GM19193 (cell line): Measurements from ENCODE around the gene TENM4.

ENCODE experiments used
- POLR2A ChIP-seq: IDR thresholded peaks from 4 replicates; pipeline ENCODE4 v1.6.1; 2011; ENCODE audit not compliant: insufficient read depth, insufficient read length; ENCODE audit errors: extremely low read depth

Gene TENM4

GRCh38 chr11:79070518-79070917 lies 370.3 kb downstream of the TENM4 start:
- TF ChIP-seq POLR2A: no peak

- TF ChIP-seq POLR2A: no peak
Observed at GRCh38 chr11:79069504-79069903, 371.3 kb downstream of the TENM4 start.

- TF ChIP-seq POLR2A: no peak
Observed at GRCh38 chr11:79068356-79068755, 372.5 kb downstream of the TENM4 start.

- no peak for TF ChIP-seq POLR2A
Observed at GRCh38 chr11:79067352-79067679, 373.5 kb downstream of the TENM4 start.

GRCh38 chr11:79066456-79067351 lies 374.1 kb downstream of the TENM4 start:
- TF ChIP-seq POLR2A: no peak

GRCh38 chr11:79062814-79063762 lies 377.7 kb downstream of the TENM4 start:
- TF ChIP-seq POLR2A: no peak

- TF ChIP-seq POLR2A: no peak
Observed at GRCh38 chr11:79060081-79060953, 380.5 kb downstream of the TENM4 start.

- TF ChIP-seq POLR2A: no peak
Observed at GRCh38 chr11:79059141-79059540, 381.7 kb downstream of the TENM4 start.

- no peak for TF ChIP-seq POLR2A
Observed at GRCh38 chr11:79055856-79056631, 384.8 kb downstream of the TENM4 start.

GRCh38 chr11:79054636-79055035 lies 386.2 kb downstream of the TENM4 start:
- no peak for TF ChIP-seq POLR2A

GRCh38 chr11:79052544-79052943 lies 388.3 kb downstream of the TENM4 start:
- TF ChIP-seq POLR2A: no peak

- TF ChIP-seq POLR2A: no peak
Observed at GRCh38 chr11:79050786-79051185, 390.0 kb downstream of the TENM4 start.

GRCh38 chr11:79049741-79050179 lies 391.1 kb downstream of the TENM4 start:
- TF ChIP-seq POLR2A: no peak

- TF ChIP-seq POLR2A: no peak
Observed at GRCh38 chr11:79047980-79048379, 392.9 kb downstream of the TENM4 start.
